GM19239 (cell line): Measurements from ENCODE around the gene C20orf202.
A peak's percentile ranks its signal among the peaks of the same experiment; 100 is the strongest.
"Not testable (repeated sequence)": the region's sequence is repeated elsewhere in the genome, so short reads cannot be mapped to it uniquely, and the experiment has no call there.

Source experiments
- DNase-seq: peaks from one replicate; pipeline ENCODE4 v3.0.0; 2011; ENCODE audit warnings: low spot score; ENCODE audit not compliant: insufficient read length
- FAIRE-seq: peaks from 2 replicates; lab custom pipeline; 2011; peaks lifted over from hg19 to GRCh38; lab: Jason Lieb, UNC

The C20orf202 gene

GRCh38 chr20:1240549-1240948 is 37.3 kb downstream of the C20orf202 start:
- DNase-seq: no peak

DNA sequence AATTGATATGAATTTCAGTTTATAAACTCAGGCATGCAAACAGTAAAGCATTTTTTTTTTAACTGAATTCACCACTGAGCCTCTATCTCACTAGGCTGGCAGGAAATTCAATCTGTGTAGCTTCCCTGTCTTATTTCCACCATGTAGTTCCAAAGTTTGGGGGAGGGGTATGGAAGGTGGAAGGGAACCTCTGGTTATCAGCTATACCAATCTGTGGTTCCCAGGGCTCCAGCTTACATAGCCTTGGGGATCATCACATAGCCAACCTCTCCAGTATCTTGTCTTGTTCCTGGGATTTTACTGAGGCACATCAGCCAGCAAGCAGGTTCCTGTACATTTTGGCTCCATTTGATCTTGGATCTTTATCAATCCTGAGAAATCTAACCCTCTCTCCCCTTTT is 38.2 kb downstream of the C20orf202 start:
- FAIRE-seq (no peak), DNase-seq (no peak)

More at GRCh38 chr20:1240549-1240948, 37.3 kb downstream of the C20orf202 start:
- no peak for FAIRE-seq

GRCh38 chr20:1242099-1242498 is 38.8 kb downstream of the C20orf202 start:
- FAIRE-seq: no peak

GRCh38 chr20:1242530-1242929 is 39.3 kb downstream of the C20orf202 start:
- DNase-seq: no peak
- FAIRE-seq: peak; percentile 72

More at GRCh38 chr20:1242099-1242498, 38.8 kb downstream of the C20orf202 start:
- DNase-seq: no peak

GRCh38 chr20:1245578-1245977 is 42.3 kb downstream of the C20orf202 start:
- DNase-seq (no peak), FAIRE-seq (no peak)

DNA sequence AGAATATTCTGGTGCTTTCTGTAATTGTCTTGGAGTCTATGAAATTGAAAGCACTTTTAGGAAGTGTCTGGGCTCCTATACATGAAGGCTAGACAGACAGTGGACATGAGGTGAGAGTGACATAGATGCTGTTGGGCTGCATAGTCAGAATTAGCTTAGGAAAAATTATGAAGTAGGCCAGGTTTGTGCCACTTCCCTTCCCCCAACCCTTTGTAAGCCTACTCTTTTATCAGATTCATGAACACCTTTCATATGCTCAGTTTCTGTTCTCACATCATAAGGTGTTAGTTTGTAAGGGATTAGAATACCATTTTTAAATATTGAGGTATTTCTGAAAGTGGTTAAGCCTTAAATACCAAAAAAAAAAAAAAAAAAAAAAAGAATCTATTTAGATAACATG is 44.4 kb downstream of the C20orf202 start:
- no peak for FAIRE-seq

GRCh38 chr20:1250282-1250681 is 47.0 kb downstream of the C20orf202 start:
- not testable (repeated sequence) for FAIRE-seq, DNase-seq

More for the DNA sequence above, 44.4 kb downstream of the C20orf202 start:
- no peak for DNase-seq

- no peak for FAIRE-seq
Measured at GRCh38 chr20:1252416-1252815, 49.2 kb downstream of the C20orf202 start.

GRCh38 chr20:1254254-1254653 is 51.0 kb downstream of the C20orf202 start:
- DNase-seq (no peak), FAIRE-seq (no peak)

More at GRCh38 chr20:1252416-1252815, 49.2 kb downstream of the C20orf202 start:
- no peak for DNase-seq

- DNase-seq (no peak), FAIRE-seq (no peak)
Measured at GRCh38 chr20:1255675-1256074, 52.4 kb downstream of the C20orf202 start.
